ENCODE results near the gene PACRG.

The PACRG gene

DNA sequence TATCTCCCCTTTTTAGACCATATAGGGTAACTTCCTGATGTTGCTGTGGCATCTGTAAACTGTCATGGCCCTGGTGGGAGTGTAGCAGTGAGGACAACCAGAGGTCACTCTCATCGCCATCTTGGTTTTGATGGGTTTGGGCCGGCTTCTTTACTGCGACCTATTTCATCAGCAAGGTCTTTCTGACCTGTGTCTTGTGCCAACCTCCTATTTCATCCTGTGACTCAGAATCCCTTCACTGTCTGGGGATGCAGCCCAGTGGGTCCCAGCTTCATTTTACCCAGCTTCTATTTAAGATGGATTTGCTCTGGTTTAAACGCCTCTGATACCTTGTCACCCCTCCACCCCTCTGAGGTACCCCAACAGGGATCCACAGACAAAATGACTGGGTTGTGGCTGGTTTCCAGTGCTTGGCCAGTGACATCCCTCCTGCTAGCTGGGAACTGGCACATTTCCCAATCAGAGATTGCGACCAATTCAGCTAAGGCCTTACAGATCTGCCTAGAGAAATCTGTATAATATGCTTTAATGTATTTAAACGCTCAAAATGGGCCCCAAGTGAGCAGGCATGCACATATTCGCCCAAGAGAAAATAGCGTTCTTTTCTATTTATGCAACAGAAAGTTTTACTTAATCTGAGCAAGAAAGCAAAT is 371.2 kb downstream of the PACRG start:
- DNase-seq, result no peak

DNA sequence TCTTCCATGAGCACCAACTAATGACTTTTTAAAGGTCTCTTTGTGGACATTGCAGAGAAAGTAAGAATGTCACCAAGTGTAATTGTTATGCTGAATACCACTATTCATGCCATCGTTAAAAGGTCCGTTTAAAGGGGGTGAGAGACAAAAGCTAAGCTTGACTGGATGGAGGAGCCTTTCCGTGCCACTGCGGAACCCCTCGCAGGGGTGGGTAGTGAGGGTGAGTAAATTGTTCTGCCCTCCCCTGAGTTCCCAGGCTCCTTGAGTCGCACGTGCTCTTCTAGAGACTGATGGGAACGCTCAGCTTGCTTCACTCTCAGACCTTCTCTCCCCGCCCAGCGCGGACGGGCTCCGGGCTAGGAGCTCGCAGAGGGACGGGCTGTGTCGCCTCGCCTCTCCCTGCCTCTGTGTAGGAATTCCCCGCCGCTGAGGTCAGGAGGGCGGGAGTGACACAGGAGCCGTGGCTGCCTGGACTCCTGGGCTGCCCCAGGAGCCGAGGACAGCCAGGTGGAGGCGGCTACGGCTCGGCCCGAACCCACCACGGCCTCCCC is 371.9 kb downstream of the PACRG start:
- no peak for DNase-seq

DNA sequence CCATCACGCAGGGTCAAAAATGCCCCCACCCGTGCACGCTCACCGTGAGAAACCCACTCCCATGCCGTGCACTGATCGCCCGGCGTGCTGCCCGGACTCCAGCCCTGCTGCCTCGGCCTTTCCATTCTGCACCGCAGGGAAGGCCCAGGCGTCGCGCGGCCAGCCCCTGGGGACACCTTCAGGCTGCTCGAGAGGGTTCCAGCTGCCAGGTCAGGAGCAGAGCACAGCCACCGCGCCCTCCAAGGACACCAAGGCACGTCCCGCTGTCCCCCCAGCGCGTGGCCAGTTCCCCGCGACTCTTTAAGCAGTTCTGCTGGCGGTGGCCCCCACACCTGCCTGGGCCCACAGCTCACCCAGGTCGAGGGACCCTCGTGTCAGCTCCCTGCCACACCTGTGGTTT is 372.5 kb downstream of the PACRG start:
- no peak for DNase-seq

DNA sequence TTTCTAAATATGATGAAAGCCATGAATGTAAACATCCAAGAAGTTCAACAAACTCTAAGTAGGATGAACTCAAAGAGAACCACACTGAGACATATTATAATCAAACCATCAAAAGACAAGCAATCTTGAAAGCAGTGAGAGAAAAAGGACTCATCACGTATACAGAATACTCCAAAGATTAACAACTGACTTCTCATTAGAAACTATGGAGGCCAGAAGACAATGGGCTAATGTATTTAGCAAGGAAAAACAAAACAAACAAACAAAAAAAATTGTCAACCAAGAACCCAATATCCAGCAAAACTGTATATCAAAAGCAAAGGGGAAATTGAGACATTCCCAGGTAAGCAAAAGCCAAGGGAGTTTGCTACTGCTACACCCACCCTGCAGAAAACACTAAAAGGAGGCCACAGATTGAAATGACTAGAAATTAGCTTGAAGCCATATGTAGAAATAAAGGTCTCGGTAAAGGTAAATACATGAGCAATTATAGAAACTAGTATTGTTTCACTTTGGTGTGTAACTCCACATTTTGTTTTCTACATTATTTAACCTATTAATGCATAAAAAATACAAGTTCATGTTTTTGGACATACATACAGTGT is 385.7 kb downstream of the PACRG start:
- DNase-seq, result no peak

GRCh38 chr6:163118941-163119340 is 391.2 kb downstream of the PACRG start:
- DNase-seq, result no peak

GRCh38 chr6:163120223-163120622 is 392.4 kb downstream of the PACRG start:
- no peak for DNase-seq

- no peak for DNase-seq
Observed at GRCh38 chr6:163121270-163121669, 393.5 kb downstream of the PACRG start.

DNA sequence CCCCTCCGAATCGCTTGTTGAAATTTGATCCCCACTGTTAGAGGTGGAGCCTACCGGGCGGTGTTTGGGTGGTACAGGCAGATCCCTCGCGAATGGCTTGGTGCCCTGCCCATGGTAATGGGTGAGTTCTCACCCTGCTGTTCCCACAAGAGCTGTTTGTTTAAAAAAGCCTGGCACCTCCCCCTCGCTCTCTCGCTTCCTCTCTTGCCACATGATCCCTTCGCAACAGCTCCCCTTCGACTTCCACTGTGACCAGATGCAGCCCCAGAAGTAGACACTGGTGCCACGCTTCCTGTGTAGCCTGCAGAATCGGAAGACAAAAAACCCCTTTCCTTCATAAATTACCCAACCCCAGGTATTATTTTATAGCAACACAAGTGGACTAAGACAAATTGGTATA is 394.6 kb downstream of the PACRG start:
- no peak for DNase-seq

DNA sequence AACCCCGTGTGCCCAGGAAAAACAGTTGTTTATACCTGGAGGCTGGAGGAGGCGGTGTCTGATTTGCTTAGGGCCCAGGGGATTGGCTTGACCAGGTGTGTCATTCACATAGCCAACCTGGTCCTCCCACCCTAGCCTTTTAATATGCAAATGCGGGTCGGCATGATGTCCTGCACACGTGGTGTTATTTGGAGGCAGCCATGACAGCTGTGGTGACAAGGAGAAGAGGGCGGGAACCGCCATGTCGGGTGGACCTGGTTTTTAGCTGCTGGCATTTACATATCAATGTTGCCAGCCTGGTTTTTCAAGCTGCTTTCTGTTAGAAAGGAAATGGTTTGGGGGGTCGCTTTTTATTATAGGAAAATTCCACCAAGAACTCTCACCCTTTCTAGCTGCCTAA is 395.3 kb downstream of the PACRG start:
- no peak for DNase-seq

- no peak for DNase-seq
Observed at GRCh38 chr6:163126741-163127140, 399.0 kb downstream of the PACRG start.

- no peak for DNase-seq
Observed at GRCh38 chr6:163127587-163127986, 399.8 kb downstream of the PACRG start.

- DNase-seq, result no peak
Observed at GRCh38 chr6:163128324-163128723, 400.6 kb downstream of the PACRG start.

DNA sequence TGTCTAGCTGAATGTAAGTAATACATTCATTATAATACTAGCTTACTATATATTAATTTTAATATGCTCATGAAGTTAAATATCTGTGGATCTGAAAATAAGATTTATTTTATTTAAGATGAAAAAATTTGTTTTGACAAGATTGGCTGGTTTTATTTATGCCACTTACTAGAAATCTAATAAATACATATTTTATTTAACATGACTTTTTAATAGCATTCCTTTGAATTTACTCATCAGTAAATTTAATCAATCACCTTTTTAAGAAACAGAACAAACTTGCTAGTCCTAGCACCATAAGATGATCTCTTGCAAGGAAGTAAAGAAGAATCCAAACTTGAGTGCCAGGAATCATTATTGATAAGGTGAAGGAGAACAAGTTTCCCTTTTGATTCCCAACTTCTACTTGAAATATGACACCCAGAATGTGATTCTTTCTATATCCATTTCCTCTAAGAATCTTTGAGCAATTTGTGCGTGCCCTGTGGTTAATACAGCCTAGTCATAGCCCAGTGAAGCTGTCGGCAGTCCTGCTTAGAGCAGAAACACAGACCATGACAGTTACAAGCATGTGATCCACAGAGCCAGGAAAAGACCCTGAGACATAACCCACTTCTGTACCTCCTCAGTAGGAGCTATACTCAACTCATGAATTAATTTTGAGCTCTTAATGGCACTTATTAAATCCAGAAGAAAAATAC is 404.4 kb downstream of the PACRG start:
- DNase-seq, result no peak

DNA sequence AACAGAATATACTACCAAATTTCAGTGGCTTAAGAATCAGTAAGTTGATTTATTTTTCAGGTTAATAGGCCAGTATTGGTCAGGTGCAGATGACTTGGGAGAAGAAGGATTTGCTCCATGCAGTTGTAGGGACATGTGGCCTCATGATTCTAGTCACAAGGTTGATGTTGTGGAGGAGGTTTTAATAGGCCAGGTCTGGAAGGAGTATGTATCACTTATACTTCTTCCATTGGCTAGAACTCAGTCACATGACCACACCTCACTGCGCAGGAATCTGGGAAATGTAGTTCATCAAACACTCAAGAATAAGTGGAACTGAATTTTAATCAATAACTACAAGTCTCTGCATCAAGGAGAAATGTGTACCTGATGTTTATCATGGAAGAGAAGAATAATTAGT is 405.2 kb downstream of the PACRG start:
- no peak for DNase-seq

DNA sequence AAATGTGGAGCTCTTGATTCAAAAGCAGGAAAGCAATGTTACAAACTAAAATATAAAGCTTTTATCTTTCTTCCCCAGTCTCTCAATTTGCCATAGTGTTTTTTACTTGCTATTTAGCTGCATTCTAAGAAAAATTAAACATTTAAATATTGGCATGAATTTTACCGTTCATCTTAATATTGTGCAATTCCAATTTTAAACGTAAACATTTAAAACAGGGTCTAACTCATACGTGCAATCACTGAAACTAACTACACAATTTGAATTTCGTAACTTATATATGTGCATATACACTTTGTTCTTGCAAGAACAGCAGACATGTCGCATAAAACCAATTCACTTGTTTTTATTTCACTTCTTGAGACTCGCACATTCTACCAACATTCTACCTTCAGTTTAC is 405.9 kb downstream of the PACRG start:
- DNase-seq, result no peak

DNA sequence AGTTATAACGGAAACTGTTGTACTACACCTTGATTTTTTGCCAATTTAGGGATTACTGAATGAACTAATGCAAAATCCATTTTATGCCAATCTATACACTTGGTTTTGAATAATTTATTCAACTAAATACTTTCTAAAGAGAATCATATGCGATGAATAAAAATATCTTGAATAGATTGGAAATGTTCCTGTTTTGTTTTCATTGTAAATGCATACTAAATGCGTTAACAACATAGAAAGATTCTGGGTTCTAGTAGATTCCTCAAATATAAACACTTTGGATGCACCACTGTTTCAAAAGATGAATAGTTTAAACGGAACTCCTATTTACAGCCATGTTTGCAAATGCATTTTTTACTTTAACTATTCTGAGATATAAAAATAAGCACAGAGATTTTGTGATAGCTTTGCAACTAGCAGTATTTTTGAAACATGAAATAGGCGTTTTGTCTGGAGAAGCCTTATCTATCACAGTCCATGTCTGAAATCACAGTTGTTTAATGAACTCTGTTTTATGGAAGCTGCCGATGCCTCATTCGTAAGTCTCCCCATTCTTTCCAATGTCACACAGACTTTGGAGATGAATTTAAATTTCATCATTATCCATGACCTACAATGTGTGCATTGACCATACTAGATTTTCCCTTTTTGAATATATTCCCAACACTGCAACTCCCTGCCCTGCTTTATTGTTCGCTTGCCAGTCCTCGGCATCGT is 409.1 kb downstream of the PACRG start:
- no peak for DNase-seq

DNA sequence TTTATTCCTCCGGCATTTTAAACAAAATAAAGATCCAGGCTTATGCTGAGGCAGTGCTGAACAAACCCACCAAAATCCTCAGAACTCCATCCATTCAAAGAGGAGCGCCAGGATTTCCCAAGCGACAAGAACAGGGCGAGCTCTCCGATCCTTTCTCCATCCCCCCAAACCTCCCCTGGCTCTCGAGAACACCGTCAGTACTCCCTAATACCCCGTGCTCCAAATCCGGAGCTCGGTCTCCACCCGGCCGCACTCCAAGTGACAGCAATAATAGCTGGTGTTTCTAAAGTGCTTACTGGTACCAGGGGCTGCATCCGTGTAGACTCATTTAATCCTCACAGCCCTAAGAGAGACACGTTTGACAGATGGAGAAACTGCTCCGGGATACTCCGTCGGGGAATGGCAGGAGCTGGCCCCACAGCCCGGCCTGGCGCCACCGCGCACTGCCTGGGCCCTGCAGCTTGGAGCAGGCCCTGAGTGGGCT is 409.7 kb downstream of the PACRG start:
- DNase-seq, result no peak

- DNase-seq, result no peak
Observed at GRCh38 chr6:163146036-163146435, 418.3 kb downstream of the PACRG start.

GRCh38 chr6:163147994-163148393 is 420.2 kb downstream of the PACRG start:
- no peak for DNase-seq

DNA sequence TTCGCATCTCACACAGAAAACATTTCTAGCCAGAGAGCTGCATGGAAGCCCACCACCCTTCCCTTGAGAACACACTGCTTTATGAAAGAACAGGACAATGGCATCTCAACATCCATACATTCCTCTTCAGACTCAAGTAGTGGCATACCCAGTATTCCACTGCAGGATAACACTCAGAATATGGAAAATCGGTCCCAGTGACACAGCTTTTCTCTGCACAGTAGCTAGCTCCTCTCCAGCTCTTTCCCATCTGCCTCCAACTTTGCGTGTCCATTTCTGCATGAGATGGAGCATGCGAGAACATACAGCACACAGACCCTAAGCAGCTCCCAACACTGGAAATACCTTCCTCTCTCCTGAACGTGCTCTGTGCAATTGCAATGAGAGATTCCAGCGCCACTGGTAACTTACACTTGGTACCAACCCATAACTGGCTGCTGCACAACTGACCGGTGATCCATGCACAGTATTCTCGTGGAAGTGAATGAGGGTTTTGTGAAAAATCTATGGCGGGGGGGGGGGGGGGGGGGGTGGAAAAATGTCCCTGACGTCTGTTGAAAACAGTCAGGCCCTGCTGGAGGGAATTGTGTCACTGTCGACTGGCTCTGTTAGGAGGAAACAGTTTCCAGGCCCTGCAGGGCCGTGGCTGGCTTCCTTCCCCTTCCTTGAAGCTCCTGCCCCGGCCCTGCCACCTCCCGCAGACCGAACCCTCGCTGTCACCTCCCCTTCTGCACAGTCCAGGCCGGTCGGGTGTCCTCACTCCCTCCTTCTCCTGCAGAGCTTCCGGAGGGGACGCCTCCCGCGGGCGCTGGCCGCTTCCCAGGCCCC is 420.9 kb downstream of the PACRG start:
- DNase-seq, result no peak

- no peak for DNase-seq
Observed at GRCh38 chr6:163149279-163149848, 421.6 kb downstream of the PACRG start.

GRCh38 chr6:163151212-163151611 is 423.4 kb downstream of the PACRG start:
- DNase-seq, result no peak

All from T1000 (cell line).